Astrocyte of the spinal cord (primary cell): ENCODE measurements around the gene ANKRD12.

Experiments used
- DNase-seq: peaks from one replicate; pipeline ENCODE4 v3.0.0; 2011; ENCODE audit warnings: low read depth, low spot score
- H3K4me3 ChIP-seq: 2 replicates; pipeline ENCODE4 v1.5.1; 2011; ENCODE audit warnings: low read depth, mild to moderate bottlenecking, low read length, moderate library complexity
- CTCF ChIP-seq: IDR thresholded peaks from 2 replicates; pipeline ENCODE4 v1.5.1; 2012; ENCODE audit warnings: low read depth, mild to moderate bottlenecking, low read length, inconsistent platforms
- in situ Hi-C: cut with HindIII; loops from 2 replicates; pipeline ENCODE4 v1.10.0; 2017; ENCODE audit warnings: low sequenced_read_pairs

Gene ANKRD12

GRCh38 chr18:9182852-9183399 lies 46.3 kb downstream of the ANKRD12 start:
- H3K4me3 ChIP-seq: no peak overlapping the region
- no peak for TF ChIP-seq CTCF
- in situ Hi-C loops: no loop called here
- DNase-seq: no peak

- H3K4me3 ChIP-seq: no peak overlapping the region
- peak; percentile 6 for DNase-seq
- in situ Hi-C loops: no loop called here
- TF ChIP-seq CTCF: no peak
These were observed 48.5 kb downstream of the ANKRD12 start for GRCh38 chr18:9184998-9185613.

- TF ChIP-seq CTCF: no peak
- DNase-seq: no peak
- no peak overlapping the region for H3K4me3 ChIP-seq
- in situ Hi-C loops: no loop called here
These were observed 52.0 kb downstream of the ANKRD12 start for GRCh38 chr18:9188359-9189231.

GRCh38 chr18:9189491-9189890 lies 52.9 kb downstream of the ANKRD12 start:
- in situ Hi-C loops: no loop called here
- DNase-seq: no peak
- no peak overlapping the region for H3K4me3 ChIP-seq
- TF ChIP-seq CTCF: no peak

- in situ Hi-C loops: no loop called here
- TF ChIP-seq CTCF: no peak
- H3K4me3 ChIP-seq: no peak overlapping the region
- DNase-seq: no peak
These were observed 55.2 kb downstream of the ANKRD12 start for GRCh38 chr18:9191658-9192256.

- TF ChIP-seq CTCF: no peak
- DNase-seq: no peak
- no peak overlapping the region for H3K4me3 ChIP-seq
- in situ Hi-C loops: no loop called here
These were observed 56.5 kb downstream of the ANKRD12 start for GRCh38 chr18:9193031-9193430.
